GM19455 (cell line): Measurements from ENCODE around the gene SH3RF1.

Source experiments
- ATAC-seq: cut with Tn5 transposase; IDR thresholded peaks from one replicate; pipeline ENCODE4 v1.9.1; 2021; ENCODE audit not compliant: unreplicated experiment

Gene SH3RF1

GRCh38 chr4:169252339-169253112, 18.2 kb downstream of the SH3RF1 start:
- no peak for ATAC-seq

- no peak for ATAC-seq
Measured at GRCh38 chr4:169251291-169252235, 19.2 kb downstream of the SH3RF1 start.

- no peak for ATAC-seq
Measured at GRCh38 chr4:169250796-169251195, 20.0 kb downstream of the SH3RF1 start.

DNA sequence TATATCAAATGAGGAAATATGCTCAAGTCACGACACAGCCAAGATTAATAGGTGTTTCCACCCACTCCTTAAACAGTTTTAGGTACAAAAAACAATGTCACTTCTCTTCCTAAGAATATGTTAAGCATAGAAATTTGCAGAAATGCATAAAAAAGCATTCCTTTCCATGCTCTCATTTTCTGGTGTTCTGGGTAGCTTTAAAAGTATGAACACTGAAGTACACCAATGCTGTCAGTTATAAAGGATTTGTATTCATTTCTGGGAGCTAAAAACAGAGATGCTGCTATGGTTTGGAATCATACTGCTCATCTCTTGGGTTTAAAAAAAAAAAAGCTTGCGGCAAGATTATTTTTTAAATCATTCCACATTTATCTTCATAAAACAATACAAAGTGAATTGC, 20.8 kb downstream of the SH3RF1 start:
- ATAC-seq: no peak

DNA sequence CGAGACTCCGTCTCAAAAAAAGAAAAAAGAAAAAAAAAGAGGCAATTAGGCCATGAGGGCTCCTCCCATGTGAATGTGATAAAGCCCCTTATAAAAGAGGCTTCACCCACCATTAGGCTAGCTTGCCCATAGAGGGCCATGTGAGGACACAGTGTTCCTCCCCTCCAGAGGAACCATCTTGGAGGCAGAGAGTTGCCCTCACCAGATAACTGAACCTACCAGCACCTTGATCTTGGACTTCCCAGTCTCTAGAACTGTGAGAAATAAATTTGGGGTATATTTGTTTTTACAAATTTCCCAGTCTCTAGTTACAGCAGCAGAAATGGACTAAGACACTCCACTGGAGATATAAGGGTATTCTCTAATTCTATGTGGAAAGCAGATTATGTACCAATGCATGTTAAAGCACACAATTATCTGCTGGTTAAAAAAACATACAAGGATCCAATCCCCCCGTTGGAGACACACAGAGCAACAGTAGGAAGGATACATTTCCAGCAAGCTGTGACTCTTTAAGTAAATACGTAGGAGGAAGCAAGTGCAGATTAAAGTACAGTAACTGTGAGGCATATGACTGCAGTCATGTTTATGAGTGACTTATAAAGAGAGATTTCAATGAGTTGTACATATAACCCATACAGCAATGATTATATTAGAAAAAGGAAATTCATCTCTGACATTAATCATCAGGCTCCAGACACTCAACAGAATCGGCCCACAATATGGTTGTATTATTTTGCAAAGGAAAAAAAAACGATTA, 21.4 kb downstream of the SH3RF1 start:
- no peak for ATAC-seq

- ATAC-seq: no peak
Measured at GRCh38 chr4:169248645-169249044, 22.1 kb downstream of the SH3RF1 start.

GRCh38 chr4:169246957-169247396, 23.8 kb downstream of the SH3RF1 start:
- no peak for ATAC-seq

GRCh38 chr4:169246279-169246678, 24.5 kb downstream of the SH3RF1 start:
- no peak for ATAC-seq

DNA sequence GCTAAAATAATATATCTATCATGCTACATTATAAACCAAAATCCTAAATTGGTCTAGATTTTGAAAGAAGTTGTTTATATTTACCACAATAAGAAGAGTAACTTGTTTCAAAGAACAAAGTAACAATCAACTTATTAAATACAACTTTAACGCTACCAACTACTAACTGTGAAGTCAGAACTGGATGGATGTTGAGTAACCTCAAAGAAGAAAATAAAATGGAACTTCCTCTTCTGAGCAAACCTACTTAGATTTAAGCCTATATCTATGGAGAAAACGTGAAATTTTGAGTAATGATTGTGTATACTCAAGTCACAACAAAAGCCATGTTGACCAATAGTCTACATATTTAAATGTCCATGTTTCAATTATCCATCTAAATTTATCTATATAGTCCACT, 25.7 kb downstream of the SH3RF1 start:
- ATAC-seq: no peak

- no peak for ATAC-seq
Measured at GRCh38 chr4:169243825-169244609, 26.7 kb downstream of the SH3RF1 start.

DNA sequence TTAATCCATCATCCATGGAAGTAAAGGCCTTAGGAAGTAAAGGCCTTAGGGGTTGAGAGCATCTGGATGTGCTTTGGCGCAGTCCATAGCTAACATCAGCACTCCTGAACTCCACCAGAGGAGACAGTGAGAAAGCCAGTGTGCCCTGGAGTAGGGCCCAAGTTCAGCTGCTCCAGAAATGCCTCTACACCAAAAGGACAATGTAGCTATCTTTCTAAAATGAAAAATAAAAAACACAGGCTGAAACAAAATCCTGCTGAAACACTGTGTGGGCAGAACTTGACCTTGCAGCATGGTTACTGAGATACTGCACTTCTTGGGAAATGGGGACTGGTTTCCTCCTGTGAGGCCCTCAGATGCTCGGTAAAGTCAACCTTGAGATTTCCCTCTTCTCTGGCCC, 29.3 kb downstream of the SH3RF1 start:
- no peak for ATAC-seq

GRCh38 chr4:169239221-169239905, 31.4 kb downstream of the SH3RF1 start:
- ATAC-seq: no peak

GRCh38 chr4:169238445-169238844, 32.3 kb downstream of the SH3RF1 start:
- no peak for ATAC-seq

GRCh38 chr4:169236873-169237626, 33.7 kb downstream of the SH3RF1 start:
- ATAC-seq: no peak

- ATAC-seq: no peak
Measured at GRCh38 chr4:169236078-169236477, 34.7 kb downstream of the SH3RF1 start.

- no peak for ATAC-seq
Measured at GRCh38 chr4:169234137-169234855, 36.5 kb downstream of the SH3RF1 start.

- no peak for ATAC-seq
Measured at GRCh38 chr4:169233691-169234090, 37.1 kb downstream of the SH3RF1 start.

DNA sequence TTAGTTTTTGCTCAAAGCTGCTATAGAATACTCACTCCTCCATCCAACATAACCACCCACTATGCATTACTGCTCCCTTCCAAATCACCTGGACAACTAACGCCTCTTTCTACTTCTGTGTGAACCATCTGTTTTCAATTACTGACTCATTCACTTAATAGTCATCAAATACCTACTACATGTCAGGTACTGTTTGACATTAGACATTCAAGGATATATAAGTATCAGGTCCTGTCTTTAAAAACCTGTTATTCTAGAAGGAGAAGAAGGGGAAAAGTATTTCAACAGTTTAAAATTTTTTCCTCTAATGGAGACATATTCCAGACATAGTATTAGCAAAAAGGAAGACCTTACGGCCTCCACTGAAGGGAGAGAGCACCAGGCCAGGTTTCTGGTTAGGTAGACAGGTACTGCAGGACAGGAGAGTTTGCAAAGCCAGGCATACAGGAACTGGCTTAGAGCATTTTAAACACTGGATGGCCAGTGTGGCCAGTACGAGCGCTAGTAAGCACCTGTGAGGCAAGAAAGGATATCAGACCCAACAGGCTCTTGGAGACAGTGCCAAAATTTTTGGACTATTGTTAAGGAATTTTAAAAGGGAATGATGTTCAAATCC, 39.0 kb downstream of the SH3RF1 start:
- ATAC-seq: no peak
